Skin of body (tissue), 2 donors: Measurements from ENCODE around the gene FAM209A. TPM values are rescaled to one million over a fixed set of nuclear protein-coding genes. Genes with fewer than 3 reads are reported as not detected.
"Not testable (repeated sequence)": the region's sequence is repeated elsewhere in the genome, so short reads cannot be mapped to it uniquely, and the experiment has no call there.

Experiments
- DNase-seq: peaks from one replicate; lab custom pipeline; 2025; lab: John Stamatoyannopoulos, UW
- total RNA-seq: library from RNA; depleted of rRNA; stranded (reverse); fragments of >200 nt; gene quantifications from one replicate; pipeline ENCODE4 v1.2.3, GENCODE V29; 2014

Gene FAM209A, protein sequence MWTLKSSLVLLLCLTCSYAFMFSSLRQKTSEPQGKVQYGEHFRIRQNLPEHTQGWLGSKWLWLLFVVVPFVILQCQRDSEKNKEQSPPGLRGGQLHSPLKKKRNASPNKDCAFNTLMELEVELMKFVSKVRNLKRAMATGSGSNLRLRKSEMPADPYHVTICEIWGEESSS
- total RNA-seq, result not detected

DNA sequence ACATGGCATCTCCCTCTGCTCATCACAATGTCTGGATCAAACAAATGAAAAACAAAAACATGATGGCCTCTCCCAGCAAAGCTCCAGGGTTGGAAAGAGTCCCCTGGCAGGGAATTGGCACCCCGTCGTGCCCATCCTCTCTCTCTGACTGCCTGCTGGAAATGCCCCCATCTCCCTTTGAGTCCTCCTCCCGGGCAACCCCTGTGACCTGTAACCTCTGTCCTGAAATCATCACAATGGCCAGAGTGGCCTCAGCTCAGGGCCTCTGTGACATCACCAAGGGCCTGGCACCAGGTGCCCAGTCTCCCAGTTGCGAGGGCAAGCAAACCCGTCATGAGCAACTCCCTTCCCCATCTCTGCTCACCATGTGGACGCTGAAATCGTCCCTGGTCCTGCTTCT, at the start of gene FAM209A:
Gene FAM209A, plus strand, starts transcription at position 301 of the 400 bp plus-strand sequence. Its CDS starts 65 bp downstream, at position 366.
- DNase-seq, result not testable (repeated sequence)

DNA sequence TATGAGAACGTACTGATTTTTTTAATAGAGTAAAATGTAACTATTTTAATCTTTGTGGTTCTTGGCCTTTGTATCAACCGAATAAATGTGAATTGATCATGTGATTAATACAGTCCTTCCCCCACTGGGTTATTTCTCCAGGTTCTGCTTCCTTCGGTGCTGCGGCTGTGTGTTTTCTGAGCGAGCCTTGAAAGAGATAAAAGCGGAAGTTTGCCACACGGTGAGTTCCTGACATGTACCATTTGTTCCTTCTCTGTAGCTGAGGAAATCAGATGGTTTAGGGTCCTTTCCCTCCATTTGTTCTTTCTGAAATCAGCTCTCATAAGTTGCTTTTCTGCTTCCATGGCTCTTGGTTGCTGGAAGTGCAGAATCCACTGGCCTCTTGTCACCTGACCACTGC, 40.6 kb upstream of the FAM209A start:
- DNase-seq, result no peak

DNA sequence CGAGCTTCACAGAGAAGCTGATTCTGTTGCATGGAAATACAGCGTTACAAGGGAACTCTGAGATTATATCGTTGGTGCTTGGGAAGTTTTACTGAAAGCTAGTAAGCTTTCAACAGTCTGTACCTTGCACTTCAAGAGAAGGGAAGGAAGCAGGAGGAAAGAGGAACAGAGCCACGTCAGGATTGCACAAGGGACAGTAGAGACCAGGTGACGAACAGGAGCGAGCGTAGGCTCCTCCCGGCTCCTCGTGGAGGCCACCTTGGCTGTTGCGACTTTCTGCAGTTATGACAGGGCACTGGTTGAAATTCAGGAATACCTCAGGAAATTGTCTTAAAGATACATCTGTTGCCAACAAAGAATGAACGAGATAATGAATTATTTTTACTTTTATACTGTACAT, 37.3 kb upstream of the FAM209A start:
- no peak for DNase-seq

DNA sequence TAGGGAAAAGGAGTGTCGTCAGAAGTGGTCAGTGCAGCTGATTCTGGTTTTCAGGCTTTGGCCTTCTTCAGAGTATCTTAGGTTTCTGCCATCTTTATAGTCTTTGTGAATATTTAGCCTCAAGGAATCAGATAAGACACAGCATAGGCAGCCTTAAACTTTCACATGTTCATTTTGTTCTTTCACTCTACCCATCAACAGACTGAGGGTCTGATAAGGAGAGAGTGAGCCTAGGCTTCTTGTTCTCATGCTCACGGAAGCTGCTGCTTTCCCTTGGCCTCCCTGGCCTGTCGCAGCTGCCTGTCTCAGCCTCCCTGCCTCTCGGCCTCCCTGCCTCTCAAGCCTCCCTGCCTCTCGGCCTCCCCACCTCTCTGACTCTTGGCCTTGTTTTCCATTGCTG, 36.0 kb upstream of the FAM209A start:
- no peak for DNase-seq

DNA sequence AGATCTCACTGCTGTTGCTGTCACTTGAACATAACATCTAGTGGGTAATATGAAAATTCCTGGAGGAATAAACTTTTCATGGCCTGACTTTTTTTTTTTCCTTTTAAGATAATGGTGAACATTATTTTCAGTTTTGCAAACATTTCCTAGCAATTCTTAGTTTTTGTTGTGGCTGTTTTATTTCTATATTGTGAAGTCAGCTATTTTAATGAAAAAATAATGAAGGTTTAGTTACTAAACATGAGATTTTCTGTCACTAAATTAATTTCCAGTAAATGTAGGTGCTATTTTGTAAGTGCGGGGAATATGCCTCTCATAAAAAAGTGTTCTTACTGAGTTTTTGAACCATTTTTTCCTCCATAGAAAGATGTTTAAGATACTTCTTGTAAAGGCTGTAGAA, 23.4 kb upstream of the FAM209A start:
- DNase-seq, result no peak

DNA sequence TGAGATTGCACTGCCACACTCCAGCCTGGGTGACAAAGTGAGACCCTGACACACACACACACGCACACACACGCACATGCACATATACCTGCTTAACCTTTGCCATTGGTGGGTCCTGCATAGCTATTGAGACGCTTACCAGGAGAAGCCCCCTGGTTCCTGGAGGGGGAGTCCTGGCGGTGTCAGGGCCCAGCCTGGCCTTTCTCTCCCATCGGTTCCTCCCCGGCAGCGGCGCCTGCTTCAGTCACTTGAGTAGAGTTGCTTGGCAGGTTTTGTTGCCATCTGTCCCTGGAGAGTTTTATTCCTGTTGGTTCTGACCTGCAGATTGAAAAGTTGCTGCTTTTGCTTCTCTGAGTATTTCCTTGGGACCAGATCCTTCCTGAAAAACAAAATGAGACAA, 20.6 kb upstream of the FAM209A start:
- DNase-seq, result no peak

DNA sequence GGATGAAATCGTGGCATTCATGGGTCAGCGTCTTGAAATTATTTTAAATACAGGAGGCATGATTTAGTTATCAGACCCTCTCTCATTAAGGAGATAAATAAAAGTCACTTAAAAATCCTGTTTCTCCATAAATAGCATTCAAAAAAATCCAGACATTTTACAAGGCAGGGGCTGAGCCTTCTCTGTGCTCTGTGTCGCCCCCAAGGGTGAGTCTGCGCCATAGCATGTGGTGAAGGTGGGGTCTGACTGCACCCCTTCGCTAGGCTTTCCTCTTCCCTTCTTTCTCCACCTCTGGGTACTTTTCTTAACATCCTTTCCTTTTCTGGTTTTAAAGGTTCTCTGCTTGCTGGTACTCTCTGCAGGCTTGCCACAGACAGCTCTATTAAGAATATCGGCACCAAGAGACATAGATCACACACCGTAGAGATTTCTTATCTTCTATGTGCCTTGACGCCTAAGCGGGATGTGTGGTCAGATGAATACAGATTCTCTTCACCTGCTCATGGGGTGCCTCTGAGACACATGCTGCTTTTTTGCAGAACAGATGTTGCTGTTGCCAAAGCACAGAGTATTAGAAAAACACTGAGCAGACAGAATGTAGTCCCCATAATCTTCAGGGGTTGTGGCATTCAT, 20.1 kb upstream of the FAM209A start:
- no peak for DNase-seq

DNA sequence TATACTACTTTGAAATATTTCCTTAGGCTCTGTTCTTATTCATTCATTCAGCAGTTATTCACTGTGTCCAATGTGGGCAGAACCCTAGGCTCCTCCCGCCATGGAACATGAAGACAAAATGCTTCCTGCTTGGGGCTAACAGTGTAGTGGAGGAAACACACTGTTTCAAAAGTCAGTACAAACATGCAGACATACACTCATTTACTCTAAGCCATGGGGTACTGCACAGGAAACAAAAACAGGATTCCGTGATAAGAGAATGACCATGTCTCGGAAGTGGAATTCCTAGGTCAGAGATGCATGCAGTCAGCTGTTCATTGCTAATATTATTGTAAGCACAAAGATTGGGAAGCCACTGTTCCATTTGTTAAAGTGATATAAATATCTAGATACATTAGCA, 18.4 kb upstream of the FAM209A start:
- DNase-seq, result no peak

DNA sequence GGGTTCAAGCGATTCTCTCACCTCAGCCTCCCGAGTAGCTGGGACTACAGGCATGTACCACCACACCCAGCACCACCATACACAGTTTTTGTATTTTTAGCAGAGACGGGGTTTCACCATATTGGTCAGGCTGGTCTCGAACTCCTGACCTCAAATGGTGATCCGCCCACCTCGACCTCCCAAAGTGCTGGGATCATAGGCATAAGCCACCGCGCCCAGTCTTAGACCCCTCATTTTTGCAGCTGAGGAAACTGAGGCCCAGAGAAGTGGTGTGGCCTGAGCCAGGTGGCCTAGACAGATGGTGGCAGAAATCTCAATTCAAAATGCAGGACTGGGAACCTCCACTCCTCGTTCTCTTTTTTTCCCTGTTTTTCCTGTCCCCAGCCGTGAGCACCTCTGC, 12.6 kb upstream of the FAM209A start:
- DNase-seq, result no peak

DNA sequence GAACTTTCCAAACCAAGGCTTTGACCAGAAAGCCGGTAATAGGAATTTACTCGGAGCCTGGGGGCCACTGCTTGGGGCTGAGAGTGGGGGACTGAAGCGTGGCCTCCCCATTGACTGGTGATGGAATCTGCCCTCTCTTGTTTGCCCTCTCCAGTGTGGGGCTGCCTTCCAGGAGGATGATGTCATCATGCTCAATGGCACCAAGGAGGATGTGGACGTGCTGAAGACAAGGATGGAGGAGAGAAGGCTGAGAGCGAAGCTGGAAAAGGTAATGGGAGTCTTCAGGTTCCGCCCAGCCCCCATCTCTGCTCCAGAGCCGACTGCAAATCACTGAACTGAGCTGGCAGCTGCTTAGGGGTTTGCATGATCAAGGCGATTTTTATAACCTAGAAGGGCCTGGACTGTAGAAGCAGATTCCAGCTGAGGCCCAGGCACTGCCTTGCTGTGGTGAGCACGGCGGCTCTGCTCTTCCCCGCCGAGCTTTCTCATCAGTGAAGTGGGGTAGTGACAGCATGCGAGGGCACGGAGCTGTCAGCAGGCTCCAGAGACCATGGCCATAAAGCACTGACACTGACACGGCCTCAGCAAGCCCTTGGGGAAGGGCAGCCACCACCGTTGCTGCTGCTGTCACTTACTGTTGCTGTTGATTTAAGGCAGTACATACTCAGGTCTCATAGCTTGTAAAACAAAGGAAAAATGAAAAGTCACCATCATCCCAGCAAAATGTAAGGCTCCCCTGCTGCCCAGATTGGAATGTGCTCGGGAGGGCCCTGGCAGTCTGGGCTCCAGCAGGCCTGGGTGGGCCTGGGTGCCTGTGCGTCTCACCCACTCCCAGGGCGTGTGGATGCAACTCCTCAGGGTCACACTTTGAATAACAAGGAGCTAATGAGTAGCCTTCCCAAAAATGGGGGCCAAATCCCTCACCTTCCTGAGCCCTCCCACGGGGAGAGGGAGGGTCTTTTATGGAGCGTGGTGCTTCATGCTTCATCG, 11.1 kb upstream of the FAM209A start:
- no peak for DNase-seq

DNA sequence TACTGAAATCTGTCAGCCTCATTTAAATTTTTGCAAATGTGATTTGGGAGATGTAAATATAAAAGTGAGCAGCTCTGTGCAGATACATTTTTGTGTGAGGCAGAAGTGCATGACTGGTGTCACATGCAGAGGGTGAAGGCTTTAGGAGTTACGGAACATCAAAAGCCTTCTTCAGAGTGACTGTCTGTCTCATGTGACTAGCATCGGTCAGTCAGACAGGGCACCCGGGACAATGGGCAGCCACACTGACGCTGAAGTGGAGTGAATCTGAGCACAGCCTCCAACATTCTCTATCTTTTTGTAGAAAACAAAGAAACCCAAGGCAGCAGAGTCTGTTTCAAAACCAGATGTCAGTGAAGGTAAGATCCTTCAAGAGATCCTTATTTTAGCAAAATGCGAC, 7.9 kb upstream of the FAM209A start:
- DNase-seq, result no peak

DNA sequence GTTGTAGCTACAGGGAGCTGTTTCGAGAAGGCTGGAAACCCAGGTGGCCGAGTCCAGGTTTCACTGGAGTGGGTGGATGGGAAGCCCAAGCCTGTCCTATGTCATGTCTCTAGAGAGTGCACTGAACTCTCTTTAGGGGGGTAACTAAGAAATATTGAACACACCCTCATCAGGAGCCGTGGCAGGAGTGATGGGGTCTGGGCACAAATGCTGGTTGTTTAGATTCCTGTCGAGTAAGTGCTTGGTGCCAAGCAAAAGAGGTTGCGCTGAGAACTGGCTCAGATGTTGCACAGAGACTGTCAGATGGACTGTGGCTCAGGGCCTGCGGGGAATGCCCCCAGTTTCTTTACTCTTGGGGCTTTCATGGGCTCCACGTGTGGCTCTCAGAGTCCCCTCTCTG, 7.3 kb upstream of the FAM209A start:
- no peak for DNase-seq

DNA sequence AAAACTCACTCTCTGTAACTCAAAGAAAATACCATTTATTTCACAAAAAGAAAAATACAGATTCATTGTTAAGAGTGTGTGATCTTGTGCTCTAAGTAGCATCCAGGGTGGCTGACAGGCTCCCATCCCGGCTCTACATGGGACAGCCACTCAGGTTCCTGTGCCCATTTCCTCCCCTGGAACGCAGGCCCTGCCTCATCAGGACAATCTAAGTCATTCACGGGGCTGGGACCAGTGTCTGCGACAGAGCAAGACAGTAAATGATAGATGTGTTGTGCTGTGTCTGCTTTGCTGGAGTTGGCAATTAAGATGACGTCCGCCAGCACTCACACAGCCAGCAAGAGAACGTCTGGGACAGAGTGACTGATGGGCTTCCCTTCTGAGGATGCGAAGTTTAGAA, 6.9 kb upstream of the FAM209A start:
- no peak for DNase-seq

DNA sequence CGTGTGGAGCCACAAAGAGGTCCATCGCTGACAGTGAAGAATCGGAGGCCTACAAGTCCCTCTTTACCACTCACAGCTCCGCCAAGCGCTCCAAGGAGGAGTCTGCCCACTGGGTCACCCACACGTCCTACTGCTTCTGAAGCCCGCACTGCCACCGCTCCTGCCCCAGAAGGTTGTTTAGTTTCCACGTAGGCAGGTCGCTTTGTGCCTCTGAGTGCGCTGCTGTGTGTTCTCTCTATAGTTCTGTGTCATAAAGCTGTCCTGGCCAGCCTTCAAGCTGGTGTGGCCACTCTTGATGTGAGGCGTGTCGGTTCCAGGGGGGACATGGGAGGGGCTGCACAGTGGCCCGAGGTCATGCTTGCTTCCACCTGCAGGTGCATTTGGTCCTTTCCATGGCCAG, 6.4 kb upstream of the FAM209A start:
- no peak for DNase-seq

DNA sequence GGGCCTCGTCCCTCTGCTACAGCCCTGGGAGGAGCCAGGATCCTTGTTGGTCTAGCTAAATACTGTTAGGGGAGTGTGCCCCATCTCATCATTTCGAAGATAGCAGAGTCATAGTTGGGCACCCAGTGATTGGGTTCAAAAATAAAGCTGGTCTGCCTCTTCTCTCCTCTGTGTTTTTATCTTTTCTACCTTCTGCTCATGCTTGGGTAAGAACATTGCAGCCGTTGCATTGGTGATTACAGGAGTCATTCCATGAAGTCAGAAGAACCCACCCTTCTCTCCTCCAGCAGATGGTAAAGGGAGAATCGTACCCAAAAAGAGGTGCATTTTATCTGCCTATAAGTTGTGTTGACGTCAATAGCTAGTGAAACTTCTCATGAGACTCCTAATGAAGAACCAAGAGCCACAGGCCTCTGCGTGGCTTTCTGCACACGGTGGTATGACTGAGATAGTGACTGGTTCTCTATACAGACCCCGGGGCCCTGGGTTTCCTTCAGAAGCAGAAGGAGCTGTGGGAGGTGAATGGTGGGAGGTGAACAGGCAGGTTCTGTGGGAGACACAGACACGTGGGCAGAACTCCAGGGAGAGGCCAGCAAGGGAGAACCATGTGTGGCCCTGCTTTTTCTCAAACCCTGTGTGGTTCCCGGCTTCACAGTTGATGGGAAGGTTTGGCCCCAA, 5.7 kb upstream of the FAM209A start:
- DNase-seq, result no peak

DNA sequence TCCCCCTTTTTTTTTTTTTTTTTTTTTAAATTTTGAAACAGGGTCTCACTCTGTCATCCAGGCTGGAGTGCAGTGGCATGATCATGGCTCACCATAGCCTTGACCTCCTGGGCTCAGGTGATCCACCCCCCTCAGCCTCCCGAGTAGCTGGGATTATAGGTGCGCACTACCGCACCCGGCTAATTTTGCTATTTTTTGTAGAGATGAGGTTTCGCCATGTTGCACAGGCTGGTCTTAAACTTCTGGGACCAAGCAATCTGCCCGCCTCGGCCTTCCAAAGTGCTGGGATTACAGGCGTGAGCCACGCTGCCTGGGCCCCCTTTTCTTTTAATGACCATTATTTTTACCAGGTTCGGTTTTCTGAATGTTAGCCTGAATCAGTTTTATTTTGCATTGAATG, 5.0 kb upstream of the FAM209A start:
- no peak for DNase-seq

DNA sequence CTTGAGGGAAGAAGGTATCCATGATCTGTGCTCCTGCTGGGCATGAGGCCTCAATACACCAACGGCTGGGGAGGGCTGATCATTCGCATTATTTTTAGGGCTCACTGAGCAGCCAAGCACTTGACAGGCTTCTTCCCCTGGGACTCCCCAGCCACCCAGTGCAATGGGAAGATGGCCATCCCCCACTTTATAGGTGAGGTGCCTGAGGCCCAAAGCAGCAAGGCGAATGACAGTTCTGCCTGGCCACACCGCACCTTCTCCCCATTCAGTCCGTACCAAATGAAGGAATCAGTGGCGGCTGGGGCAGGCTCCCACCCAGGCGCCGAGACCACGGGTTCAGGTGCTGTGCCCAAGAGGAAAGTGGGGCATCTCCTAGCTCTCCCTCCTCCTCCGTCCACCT, 4.4 kb upstream of the FAM209A start:
- DNase-seq, result no peak

DNA sequence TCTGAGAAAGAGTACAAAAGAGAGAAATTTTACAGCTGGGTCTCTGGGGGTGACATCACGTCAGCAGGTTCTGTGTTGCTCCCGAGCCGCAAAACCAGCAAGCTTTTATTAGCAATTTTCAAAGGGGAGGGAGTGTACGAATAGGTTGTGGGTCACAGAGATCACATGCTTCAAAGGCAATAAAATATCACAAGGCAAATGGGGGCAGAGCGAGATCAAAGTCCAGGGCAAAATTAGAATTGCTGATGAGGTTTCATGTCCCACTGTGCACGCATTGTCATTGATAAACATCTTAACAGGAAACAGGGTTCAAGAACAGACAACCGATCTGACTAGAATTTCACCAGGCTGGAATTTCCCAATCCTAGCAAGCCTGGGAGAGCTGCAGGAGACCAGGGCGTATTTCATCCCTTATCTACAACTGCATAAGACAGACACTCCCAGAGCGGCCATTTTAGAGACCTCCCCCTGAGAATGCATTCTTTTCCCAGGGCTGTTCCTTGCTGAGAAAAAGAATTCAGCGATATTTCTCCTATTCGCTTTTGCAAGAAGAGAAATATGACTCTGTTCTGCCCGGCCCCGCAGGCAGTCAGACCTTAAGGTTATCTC, 3.7 kb upstream of the FAM209A start:
- not testable (repeated sequence) for DNase-seq

DNA sequence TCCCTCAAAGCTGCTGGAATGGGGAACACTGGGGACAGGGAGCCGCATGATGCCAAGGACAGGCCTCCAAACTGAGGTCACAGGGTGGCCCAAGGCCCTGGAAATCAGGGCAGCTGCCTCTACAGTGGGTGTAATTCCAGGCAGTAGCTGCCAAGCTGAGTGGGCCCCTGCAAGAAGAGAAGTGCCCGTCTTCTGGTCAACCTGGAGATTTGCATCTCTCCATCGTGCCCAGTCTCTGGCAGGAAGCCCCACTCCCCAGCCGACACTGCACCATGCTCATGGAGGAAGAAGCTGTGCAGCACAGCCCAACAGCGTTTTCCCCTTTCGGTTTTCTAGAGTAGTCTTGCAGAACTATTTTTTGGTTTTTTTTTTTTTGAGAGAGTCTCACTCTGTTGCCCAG, 2.2 kb upstream of the FAM209A start:
- DNase-seq, result no peak

DNA sequence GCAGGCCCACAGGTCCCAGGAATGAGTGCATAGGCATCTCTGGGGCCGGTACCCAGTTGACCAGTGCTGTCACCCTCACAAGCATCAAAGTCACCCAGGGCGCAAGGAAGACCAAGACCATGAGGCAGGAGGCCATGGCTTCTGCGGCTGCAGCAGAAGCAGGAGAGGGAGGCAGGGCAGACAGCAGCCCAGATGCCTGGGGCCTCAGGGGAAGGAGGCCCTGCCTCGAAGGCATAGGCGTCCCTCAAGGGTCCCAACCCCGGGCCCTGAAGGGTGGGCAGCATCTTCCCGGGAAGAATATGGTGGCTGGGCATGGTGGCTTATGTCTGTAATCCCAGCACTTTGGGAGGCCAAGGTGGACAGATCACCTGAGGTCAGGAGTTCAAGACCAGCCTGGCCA, 3.0 kb downstream of the FAM209A start:
- DNase-seq, result no peak

DNA sequence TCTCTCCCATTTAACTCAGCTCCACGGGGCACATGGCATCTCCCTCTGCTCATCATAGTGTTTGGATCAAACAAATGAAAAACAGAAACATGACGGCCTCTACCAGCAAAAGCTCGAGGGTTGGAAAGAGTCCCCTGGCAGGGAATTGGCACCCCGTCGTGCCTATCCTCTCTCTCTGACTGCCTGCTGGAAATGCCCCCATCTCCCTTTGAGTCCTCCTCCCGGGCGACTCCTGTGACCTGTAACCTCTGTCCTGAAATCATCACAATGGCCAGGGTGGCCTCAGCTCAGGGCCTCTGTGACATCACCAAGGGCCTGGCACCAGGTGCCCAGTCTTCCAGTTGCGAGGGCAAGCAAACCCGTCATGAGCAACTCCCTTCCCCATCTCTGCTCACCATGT, 8.4 kb downstream of the FAM209A start, which contains the start of gene FAM209B:
Gene FAM209B, plus strand, starts transcription at position 301 of the 400 bp plus-strand sequence. Its CDS starts 96 bp downstream, at position 397.
- not testable (repeated sequence) for DNase-seq
